ENCODE data around the gene GSTM2.

DNA sequence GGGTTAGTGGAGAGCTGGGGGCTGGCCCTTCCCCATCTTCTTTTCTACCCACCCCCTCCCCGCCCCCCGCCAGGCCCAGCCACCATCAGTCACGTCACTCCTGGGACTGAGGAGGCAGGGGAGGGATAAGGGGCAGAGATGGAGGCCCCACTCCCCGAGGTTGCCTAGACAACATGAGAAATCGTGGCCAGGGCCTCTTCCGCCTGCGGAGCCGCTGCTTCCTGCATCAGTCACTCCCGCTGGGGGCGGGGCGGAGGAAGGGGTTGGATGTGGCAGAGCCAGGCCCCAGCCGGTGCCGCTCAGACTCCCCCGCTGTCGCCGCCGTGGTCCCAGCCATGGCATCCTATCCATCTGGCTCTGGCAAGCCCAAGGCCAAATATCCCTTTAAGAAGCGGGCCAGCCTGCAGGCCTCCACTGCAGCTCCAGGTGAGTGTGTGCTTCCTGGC lies 47.0 kb upstream of the GSTM2 start:
- TF ChIP-seq, protein P1, sequence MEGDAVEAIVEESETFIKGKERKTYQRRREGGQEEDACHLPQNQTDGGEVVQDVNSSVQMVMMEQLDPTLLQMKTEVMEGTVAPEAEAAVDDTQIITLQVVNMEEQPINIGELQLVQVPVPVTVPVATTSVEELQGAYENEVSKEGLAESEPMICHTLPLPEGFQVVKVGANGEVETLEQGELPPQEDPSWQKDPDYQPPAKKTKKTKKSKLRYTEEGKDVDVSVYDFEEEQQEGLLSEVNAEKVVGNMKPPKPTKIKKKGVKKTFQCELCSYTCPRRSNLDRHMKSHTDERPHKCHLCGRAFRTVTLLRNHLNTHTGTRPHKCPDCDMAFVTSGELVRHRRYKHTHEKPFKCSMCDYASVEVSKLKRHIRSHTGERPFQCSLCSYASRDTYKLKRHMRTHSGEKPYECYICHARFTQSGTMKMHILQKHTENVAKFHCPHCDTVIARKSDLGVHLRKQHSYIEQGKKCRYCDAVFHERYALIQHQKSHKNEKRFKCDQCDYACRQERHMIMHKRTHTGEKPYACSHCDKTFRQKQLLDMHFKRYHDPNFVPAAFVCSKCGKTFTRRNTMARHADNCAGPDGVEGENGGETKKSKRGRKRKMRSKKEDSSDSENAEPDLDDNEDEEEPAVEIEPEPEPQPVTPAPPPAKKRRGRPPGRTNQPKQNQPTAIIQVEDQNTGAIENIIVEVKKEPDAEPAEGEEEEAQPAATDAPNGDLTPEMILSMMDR (IDR thresholded peaks at IDR 0.05): no peak
- TF ChIP-seq POLR2A (IDR thresholded peaks at IDR 0.05): no peak

Data from heart left ventricle (tissue), 13 donors.